ENCODE results near the gene SMTN.
A peak's percentile ranks its signal among the peaks of the same experiment; 100 is the strongest.
"Not testable (repeated sequence)": the region's sequence is repeated elsewhere in the genome, so short reads cannot be mapped to it uniquely, and the experiment has no call there.

The SMTN gene

DNA sequence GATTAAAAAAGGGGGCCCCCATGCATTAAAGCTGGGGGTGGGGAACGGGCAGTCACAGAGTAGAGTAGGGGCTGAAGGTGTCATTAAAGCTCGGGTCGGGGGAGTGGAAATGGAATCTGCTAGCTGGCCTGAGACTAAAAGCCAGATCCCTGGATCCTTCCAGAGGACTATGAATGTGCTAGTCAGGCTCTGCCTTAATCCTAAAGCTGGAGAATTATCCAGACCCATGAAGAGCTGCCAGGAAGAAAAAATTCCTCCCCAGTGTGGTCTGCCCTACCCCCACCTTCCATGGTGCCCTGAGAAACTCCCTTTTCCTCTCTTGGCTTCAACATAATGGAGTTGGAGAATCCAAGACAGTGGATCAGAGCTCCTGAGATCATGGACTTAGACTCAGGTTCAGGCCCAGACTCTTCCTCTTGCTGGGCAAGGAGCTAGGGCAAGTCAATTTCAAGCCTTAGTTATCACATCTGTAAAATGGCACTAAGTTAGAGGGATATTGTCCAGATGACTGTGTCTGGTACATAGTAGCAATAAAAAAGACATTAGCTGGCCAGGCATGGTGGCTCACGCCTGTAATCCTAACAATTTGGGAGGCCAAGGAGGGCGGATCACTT lies 24.0 kb upstream of the SMTN start:
- Mint-ChIP-seq H3K27ac (no peak overlapping the region), H3K9me3 (no peaks in the 10 kb centered on the region), H3K36me3 (ENCODE audit: low read depth) (no peaks in the 10 kb centered on the region), H3K27me3 (ENCODE audit: low read depth) (no peaks in the 10 kb centered on the region), H3K4me3 (no peak overlapping the region), H3K4me1 (ENCODE audit: low read depth) (peaks cover 2% of the 10 kb centered on the region)

DNA sequence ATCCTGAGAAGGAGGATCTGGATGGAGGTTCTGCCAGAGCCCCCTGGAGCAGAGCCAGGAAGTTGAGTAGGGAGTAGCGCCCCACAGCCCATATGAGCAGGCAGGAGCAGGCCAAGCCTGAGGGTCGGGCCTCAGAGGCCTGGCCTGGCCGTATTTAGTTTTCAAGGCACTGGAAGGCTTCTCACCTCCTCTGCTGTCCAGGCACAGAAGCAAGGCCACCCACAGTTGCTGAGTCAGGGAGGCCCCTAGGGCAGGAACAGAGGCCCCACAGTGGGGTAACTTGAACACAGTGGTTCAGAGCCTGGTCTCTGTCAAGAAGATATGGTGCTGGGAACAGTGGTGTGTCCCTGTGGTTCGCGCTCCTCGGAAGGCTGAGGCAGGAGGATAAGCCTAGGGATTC lies 21.5 kb upstream of the SMTN start:
- not testable (repeated sequence) for H3K4me3 Mint-ChIP-seq; H3K27ac Mint-ChIP-seq; H3K36me3 Mint-ChIP-seq (ENCODE audit: low read depth); H3K4me1 Mint-ChIP-seq (ENCODE audit: low read depth); H3K9me3 Mint-ChIP-seq; H3K27me3 Mint-ChIP-seq (ENCODE audit: low read depth)

DNA sequence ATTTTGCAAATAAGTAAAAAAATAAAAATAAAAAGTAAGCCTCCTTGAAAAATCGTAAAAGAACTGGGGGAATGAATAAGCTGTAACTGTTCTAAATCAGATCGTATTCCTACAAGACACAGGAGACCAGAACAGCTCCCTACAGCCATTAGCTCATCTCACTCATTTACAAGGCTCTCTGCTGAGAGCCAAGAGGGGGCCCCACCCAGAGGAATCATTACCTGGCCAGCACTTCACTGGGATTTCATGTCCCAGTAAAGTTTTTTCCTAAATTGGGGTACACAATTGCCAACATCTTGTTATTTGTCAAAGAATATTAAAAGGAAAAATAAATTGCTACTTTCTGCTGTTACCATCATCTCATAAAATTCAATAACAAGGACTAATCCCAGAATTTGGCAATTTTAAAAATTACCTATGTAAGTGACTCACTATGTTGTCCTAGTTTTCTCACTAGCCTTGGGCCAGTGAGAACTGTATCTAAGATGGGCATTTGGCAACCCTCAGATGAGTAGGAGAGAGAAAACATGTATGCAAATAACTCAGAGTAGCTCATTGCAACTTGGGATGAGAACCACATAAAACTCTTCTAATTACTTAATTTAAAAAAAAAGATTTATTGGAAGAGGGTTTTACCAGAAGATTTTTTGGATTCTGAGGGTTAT lies 18.4 kb upstream of the SMTN start:
- Mint-ChIP-seq H3K36me3 (ENCODE audit: low read depth) (no peaks in the 10 kb centered on the region), H3K4me3 (no peak overlapping the region), H3K27me3 (ENCODE audit: low read depth) (no peaks in the 10 kb centered on the region), H3K4me1 (ENCODE audit: low read depth) (peaks cover 1% of the 10 kb centered on the region), H3K27ac (no peak overlapping the region), H3K9me3 (no peaks in the 10 kb centered on the region)

DNA sequence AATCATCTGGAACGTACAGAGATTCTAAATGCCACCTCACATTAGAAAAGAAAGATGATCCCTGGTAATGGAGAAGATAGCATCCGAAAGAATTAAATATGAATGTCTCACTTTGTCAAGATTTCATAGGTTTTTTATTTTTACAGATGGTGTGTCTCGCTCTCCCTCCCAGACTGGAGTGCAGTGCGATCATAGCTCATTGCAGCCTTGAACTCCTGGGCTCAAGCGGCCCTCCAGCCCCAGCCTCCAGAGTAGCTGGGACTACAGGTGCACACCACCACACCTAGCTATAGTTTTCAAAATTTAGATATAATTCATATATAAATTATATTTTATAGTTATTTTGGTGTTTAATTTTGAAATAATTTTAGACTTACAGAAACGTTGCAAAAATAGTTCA lies 16.7 kb upstream of the SMTN start:
- H3K36me3 Mint-ChIP-seq (ENCODE audit: low read depth), result no peaks in the 10 kb centered on the region
- H3K4me3 Mint-ChIP-seq, result no peak overlapping the region
- H3K9me3 Mint-ChIP-seq, result no peaks in the 10 kb centered on the region
- peaks cover 1% of the 10 kb centered on the region for H3K4me1 Mint-ChIP-seq (ENCODE audit: low read depth)
- H3K27me3 Mint-ChIP-seq (ENCODE audit: low read depth), result no peaks in the 10 kb centered on the region
- H3K27ac Mint-ChIP-seq, result no peak overlapping the region

DNA sequence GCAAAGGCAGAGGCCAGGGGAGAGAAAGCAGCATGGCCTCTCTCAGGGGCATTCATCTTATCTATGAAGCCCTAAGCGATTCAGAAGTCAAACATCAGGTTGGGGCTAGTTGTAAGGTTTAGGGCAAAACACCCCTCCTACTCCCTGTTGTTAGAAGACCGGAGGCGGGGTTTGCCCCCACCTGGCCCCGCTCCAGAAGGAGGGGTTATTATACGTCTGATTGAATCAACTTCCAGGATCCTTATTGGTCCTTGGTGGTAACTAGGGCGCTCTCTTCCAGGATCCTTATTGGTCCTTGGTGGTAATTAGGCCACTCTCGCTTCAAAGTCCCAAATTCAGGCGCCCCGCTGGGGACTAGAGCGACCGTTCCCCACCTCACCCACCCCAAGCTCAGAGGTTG lies 12.1 kb upstream of the SMTN start:
- Mint-ChIP-seq H3K36me3 (ENCODE audit: low read depth) (no peaks in the 10 kb centered on the region), H3K27ac (no peak overlapping the region), H3K4me3 (no peak overlapping the region), H3K4me1 (ENCODE audit: low read depth) (peaks cover under 1% of the 10 kb centered on the region), H3K27me3 (ENCODE audit: low read depth) (no peaks in the 10 kb centered on the region), H3K9me3 (no peaks in the 10 kb centered on the region)

DNA sequence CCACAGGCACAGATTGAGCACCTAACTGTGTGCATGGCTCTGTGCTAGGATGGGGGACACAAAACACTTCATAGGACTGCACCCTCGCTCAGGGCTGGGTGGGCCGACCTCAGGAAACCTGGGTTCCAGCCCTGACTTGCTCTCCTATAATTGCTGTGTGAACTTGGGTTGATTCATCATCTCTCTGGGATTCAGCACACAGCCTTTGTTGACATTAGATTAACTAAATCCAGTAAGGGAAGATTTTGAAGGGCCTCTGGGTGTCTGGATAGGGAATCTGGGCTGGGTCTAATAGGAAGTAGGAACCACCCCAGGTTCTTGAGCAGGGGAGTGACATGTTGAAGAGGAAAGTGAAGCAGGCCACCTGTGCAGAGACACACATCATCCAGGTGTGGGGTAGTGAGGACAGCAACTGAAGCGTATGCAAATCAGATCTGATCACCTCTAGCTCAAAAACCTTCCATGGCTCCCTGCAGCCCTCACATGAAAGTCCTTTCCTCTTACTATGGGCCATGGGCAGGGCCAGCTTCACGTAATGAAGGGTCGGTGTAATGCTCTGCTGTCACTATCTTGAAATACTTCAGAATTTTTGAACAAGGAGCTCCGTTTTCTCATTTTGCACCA lies 11.3 kb upstream of the SMTN start:
- not testable (repeated sequence) for H3K27ac Mint-ChIP-seq; H3K27me3 Mint-ChIP-seq (ENCODE audit: low read depth); H3K4me1 Mint-ChIP-seq (ENCODE audit: low read depth)

DNA sequence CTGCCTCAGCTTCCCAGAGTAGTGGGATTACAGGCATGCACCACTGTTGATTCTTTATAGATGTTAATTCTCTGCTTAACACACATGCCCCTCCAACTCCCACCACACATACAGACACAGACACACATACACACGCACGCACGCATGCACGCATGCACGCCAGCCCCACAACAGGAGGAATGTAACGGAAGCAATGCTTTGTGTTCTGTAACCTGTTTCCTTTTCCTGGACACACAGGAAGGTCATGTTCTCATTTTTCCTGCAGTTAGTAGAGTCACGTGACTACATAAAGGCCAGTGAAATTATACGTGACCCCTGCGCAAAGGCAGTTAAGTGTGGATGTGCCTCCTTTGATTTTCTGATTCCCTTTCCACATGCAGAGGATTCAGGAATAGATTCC lies 8.0 kb upstream of the SMTN start:
- not testable (repeated sequence) for H3K9me3 Mint-ChIP-seq

More for the DNA sequence above, 11.3 kb upstream of the SMTN start:
- not testable (repeated sequence) for H3K4me3 Mint-ChIP-seq; H3K9me3 Mint-ChIP-seq; H3K36me3 Mint-ChIP-seq (ENCODE audit: low read depth)

DNA sequence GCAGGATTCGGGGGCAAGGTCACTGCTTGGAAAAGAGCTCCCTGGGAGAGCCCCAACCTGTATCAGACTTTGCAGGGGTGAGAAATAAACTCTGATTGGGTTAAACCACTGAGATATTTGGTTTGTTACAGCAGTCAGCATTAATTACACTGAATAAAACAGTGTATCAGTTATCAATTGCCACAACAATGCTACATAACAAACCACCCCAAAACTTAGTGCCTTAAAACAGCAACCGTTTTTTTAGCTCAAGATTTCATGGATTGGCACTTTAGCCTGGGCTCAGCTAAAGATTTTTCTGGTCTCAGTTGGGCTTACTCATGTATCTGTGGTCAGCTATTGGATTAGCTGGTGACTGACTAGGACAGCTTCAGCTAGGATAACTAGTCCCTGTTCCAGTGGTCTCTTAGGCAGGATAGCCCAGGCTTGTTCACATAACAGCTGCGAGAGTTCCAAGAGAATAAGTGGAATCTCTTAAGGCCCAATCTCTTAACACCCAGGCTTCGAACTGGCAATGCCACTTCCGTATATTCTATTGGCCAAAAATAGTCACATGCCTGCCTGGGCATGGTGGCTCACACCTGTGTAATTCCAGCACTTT lies 7.5 kb upstream of the SMTN start:
- not testable (repeated sequence) for H3K27ac Mint-ChIP-seq; H3K4me1 Mint-ChIP-seq (ENCODE audit: low read depth); H3K36me3 Mint-ChIP-seq (ENCODE audit: low read depth); H3K9me3 Mint-ChIP-seq; H3K27me3 Mint-ChIP-seq (ENCODE audit: low read depth); H3K4me3 Mint-ChIP-seq

More for the DNA sequence above, 8.0 kb upstream of the SMTN start:
- H3K27me3 Mint-ChIP-seq (ENCODE audit: low read depth); H3K4me3 Mint-ChIP-seq; H3K4me1 Mint-ChIP-seq (ENCODE audit: low read depth); H3K27ac Mint-ChIP-seq; H3K36me3 Mint-ChIP-seq (ENCODE audit: low read depth): not testable (repeated sequence)

DNA sequence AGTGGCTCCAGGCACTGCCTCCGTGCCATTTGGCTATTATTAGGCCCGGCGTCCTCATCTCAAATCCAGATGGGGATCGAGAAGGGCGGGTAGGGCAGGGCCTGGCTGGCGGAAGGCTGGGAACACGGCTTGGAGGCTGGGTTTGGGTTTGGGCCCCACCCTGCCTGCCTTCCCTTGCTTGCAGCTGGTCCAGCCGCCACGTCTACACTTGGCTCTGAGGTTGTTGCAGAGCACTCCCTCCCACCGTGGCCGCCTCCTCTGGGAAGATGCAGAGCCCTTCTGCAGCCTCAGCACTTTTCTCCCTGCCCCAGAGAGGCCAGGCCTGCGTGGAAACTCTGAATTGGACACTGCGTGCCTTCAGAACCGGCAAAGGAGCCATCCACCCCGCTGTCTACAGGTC lies 5.2 kb upstream of the SMTN start:
- no peak overlapping the region for H3K4me3 Mint-ChIP-seq
- H3K4me1 Mint-ChIP-seq (ENCODE audit: low read depth), result peaks cover 4% of the 10 kb centered on the region
- no peak overlapping the region for H3K27ac Mint-ChIP-seq
- H3K36me3 Mint-ChIP-seq (ENCODE audit: low read depth), result no peaks in the 10 kb centered on the region
- H3K27me3 Mint-ChIP-seq (ENCODE audit: low read depth), result no peaks in the 10 kb centered on the region
- H3K9me3 Mint-ChIP-seq, result no peaks in the 10 kb centered on the region

DNA sequence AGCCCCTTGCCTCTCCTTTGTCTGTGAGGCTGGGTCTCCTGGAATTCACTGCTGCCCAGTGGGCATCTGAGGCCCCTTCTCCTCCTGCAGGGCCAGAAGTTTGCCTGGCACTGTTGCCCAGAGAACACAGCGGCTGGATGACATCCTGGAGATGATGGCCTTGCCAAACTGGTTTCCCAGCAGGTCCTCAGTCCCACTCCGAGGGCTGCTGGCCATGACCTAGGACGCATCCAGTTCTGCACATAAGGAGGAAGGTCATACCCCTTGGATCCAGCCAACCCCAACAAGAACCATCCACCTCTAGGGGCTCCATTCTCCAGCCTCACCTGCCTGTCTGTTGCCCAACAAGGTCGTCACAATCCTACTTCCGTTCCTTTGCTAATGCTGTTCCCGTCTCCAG lies 3.4 kb upstream of the SMTN start:
- no peaks in the 10 kb centered on the region for H3K27me3 Mint-ChIP-seq (ENCODE audit: low read depth)
- peaks cover 17% of the 10 kb centered on the region for H3K4me1 Mint-ChIP-seq (ENCODE audit: low read depth)
- H3K36me3 Mint-ChIP-seq (ENCODE audit: low read depth), result no peaks in the 10 kb centered on the region
- no peak overlapping the region for H3K4me3 Mint-ChIP-seq
- H3K9me3 Mint-ChIP-seq, result no peaks in the 10 kb centered on the region
- no peak overlapping the region for H3K27ac Mint-ChIP-seq

DNA sequence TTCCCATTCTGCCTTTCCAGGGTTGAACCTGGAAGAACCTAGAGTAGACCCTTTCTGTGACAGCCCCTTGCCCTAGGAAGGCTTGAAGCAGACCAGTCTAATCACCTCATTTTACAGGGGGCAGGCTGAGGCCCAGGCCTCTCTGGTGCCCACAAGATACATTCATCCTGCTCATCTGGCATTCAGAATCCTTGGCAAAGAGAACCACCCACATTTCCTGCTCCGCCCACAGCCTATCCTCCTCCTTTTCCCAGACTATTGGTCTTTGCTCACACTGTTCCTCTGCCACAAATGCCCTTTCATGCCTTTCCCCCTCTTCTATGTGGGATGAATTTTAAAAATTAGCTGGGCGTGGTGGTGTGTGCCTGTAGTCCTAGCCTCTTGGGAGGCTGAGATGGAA lies 2.7 kb upstream of the SMTN start:
- not testable (repeated sequence) for H3K27ac Mint-ChIP-seq; H3K36me3 Mint-ChIP-seq (ENCODE audit: low read depth); H3K4me3 Mint-ChIP-seq; H3K27me3 Mint-ChIP-seq (ENCODE audit: low read depth); H3K9me3 Mint-ChIP-seq
- peaks cover 21% of the 10 kb centered on the region for H3K4me1 Mint-ChIP-seq (ENCODE audit: low read depth)

DNA sequence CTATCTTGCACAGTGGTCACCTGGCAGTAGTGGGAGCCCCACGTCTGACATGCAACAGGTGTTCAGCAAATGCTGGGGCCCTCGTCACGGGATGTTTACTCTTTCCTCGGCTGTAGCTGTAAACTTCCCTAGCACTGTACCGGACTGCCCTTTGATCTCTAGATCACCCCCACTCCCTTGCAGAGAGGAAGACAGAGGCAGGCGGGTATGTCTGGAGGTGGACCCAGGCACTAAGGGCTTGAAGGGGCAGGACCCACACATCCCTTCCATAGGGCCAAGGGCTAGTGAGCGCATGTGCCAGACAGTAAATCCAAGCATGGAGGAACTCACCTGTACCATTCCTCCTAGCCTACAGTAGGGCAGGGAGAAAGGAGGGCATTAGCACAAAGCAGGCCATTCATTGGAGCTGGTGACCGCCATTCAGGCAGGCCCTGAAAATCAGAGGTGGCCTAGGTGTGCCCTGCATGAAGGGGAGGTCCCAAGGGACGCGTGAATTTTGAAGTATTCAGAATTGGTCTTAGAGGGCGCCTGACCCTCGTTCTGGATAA lies 1.9 kb upstream of the SMTN start:
- H3K4me1 Mint-ChIP-seq (ENCODE audit: low read depth), result peaks cover 28% of the 10 kb centered on the region
- H3K27me3 Mint-ChIP-seq (ENCODE audit: low read depth), result no peaks in the 10 kb centered on the region
- no peaks in the 10 kb centered on the region for H3K36me3 Mint-ChIP-seq (ENCODE audit: low read depth)
- H3K9me3 Mint-ChIP-seq, result no peaks in the 10 kb centered on the region
- no peak overlapping the region for H3K4me3 Mint-ChIP-seq
- H3K27ac Mint-ChIP-seq, result no peak overlapping the region

DNA sequence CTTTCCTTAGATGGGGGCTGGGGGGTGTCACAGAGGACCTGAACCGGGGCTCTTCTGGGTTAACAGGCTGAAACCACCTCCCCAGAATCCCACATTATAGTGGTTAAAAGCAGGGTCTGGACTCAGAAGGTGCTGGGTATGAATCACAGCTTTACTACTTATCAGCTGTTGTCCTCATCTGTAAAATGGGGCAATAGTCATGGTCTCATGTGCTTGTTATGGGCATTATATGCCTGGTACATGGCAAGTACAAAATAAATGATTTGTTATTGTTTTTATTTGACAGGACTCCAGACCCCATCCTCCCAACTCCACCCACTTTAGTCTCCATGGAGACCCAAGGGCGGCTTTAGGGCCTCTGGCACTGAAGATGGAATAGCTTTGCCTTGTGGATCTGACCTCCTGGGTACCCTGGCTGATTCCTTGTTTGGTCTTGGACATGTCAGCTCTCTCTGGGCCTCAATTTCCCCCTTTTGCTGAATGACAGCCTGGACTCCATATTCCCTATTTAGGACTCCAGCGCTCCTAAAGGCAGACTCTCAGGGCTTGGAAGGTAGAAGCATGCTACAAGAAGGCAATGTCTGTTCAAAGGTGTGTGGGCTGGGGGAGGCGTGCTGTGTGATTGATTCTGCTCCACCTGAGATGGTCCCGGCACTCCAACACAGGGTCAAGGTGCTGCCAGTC lies 812 bp upstream of the SMTN start:
- Mint-ChIP-seq H3K36me3 (ENCODE audit: low read depth) (no peaks in the 10 kb centered on the region), H3K4me3 (peak overlapping the region; percentile 85), H3K9me3 (no peaks in the 10 kb centered on the region), H3K4me1 (ENCODE audit: low read depth) (peaks cover 31% of the 10 kb centered on the region), H3K27ac (peak overlapping the region; percentile 41), H3K27me3 (ENCODE audit: low read depth) (no peaks in the 10 kb centered on the region)

DNA sequence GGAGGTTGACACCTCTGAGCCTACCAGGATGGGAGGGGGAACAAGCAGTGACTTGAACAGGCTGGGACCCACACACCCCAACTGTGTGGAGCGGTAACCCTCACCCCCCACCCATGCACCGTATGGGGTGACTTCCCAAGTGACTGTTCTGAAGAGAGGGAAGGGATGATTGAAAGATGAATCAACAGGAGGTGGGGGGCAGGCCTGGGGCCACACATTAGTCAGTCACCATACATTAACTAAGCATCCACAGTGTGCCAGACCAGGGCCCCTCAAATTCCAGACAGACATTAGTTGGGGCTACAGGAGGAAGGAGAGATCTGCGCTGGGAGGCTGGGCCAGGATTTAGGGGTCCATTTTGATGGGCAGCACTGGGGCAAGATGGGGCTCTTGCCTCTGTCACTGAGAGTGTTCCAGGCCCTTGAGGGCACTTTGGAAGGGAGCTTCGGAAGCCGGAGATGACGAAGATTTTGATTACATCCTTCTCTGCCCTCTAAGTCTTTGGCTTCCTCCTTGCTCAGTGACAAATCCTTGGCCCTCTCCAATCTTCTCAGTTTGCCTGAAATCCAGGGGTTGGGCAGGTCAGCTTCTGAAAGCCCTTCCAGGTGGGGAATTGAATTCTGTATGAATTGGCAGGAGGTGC lies 966 bp downstream of the SMTN start:
- H3K27me3 Mint-ChIP-seq (ENCODE audit: low read depth), result no peaks in the 10 kb centered on the region
- H3K36me3 Mint-ChIP-seq (ENCODE audit: low read depth), result no peaks in the 10 kb centered on the region
- peak overlapping the region; percentile 14 for H3K27ac Mint-ChIP-seq
- H3K4me1 Mint-ChIP-seq (ENCODE audit: low read depth), result peaks cover 31% of the 10 kb centered on the region
- peak overlapping the region; percentile 85 for H3K4me3 Mint-ChIP-seq
- H3K9me3 Mint-ChIP-seq, result no peaks in the 10 kb centered on the region
